Stimulated activated CD8-positive, alpha-beta memory T cell treated with anti-CD3 and anti-CD28 coated beads, Interleukin-4, amount 100 ng/mL, for 1 hour (primary cell): Measurements from ENCODE around the gene TLR5.

Experiments used
- DNase-seq, 2 donors: peaks; one replicate each; pipeline ENCODE4 v3.0.0-alpha.2; 2020; ENCODE audit warnings: low read depth in 2 of 2, low spot score in 1 of 2

Gene TLR5

GRCh38 chr1:223147873-223148272, 4.8 kb upstream of the TLR5 start:
- DNase-seq, result no peak

- DNase-seq, result no peak
Observed at GRCh38 chr1:223147409-223147808, 4.4 kb upstream of the TLR5 start.

GRCh38 chr1:223146745-223147144, 3.7 kb upstream of the TLR5 start:
- DNase-seq, result no peak

GRCh38 chr1:223144914-223145313, 1.9 kb upstream of the TLR5 start:
- no peak for DNase-seq

GRCh38 chr1:223144431-223144830, 1.4 kb upstream of the TLR5 start:
- no peak for DNase-seq

- DNase-seq, result no peak
Observed at GRCh38 chr1:223143537-223144248, 645 bp upstream of the TLR5 start.

GRCh38 chr1:223142269-223142668, 779 bp downstream of the TLR5 start:
- no peak for DNase-seq

GRCh38 chr1:223140611-223141405, 2.2 kb downstream of the TLR5 start:
- no peak for DNase-seq

GRCh38 chr1:223137455-223138085, 5.5 kb downstream of the TLR5 start:
- DNase-seq, result no peak

- DNase-seq, result no peak
Observed at GRCh38 chr1:223136086-223136485, 7.0 kb downstream of the TLR5 start.

GRCh38 chr1:223135176-223135942, 7.7 kb downstream of the TLR5 start:
- DNase-seq, result no peak

GRCh38 chr1:223133824-223134435, 9.1 kb downstream of the TLR5 start:
- peak; percentile 65 to 68 for DNase-seq

GRCh38 chr1:223133306-223133823, 9.7 kb downstream of the TLR5 start:
- no peak for DNase-seq

GRCh38 chr1:223129229-223129901, 13.7 kb downstream of the TLR5 start:
- peak in 1 of 2 donors; percentile 35 for DNase-seq

- DNase-seq, result no peak
Observed at GRCh38 chr1:223126741-223127140, 16.3 kb downstream of the TLR5 start.

- no peak for DNase-seq
Observed at GRCh38 chr1:223125766-223126165, 17.3 kb downstream of the TLR5 start.

GRCh38 chr1:223123011-223123610, 19.9 kb downstream of the TLR5 start:
- no peak for DNase-seq

GRCh38 chr1:223118418-223118817, 24.6 kb downstream of the TLR5 start:
- DNase-seq, result no peak

GRCh38 chr1:223116950-223117349, 26.1 kb downstream of the TLR5 start:
- no peak for DNase-seq

- DNase-seq, result no peak
Observed at GRCh38 chr1:223114871-223115270, 28.2 kb downstream of the TLR5 start.
